Natural killer cell treated with Interleukin-12 subunit alpha and Interleukin-12 subunit beta and Interleukin-15 and Interleukin-18, amount 100 ng/mL, for 72 hours (primary cell): ENCODE data around the gene TNIP1. TPM values are rescaled to one million over a fixed set of nuclear protein-coding genes. Genes with fewer than 3 reads are reported as not detected.

Experiments used
- ATAC-seq, 2 donors: fragments of 150-1000 bp; cut with Tn5 transposase in 1 of 2; sonication (Bioruptor Pico), chemical (Tn5 transposase) in 1 of 2; 2 replicates each; pipeline ENCODE4 v1.10.0; 2021
- DNase-seq: peaks from one replicate; pipeline ENCODE4 v3.0.0; 2022; ENCODE audit warnings: low spot score
- H3K27ac Mint-ChIP-seq, 2 donors: 1 replicate in 1 of 2; 2 replicates in 1 of 2; pipeline ENCODE4 v1.8.0; 2022; ENCODE audit warnings: mixed read lengths in 2 of 2, mild to moderate bottlenecking in 1 of 2, moderate library complexity in 1 of 2
- H3K27me3 Mint-ChIP-seq, 2 donors: 1 replicate in 1 of 2; 2 replicates in 1 of 2; pipeline ENCODE4 v1.8.0; 2022; ENCODE audit warnings: mixed read lengths in 2 of 2
- H3K36me3 Mint-ChIP-seq: one replicate; pipeline ENCODE4 v1.8.0; 2022; ENCODE audit warnings: mixed read lengths
- H3K4me1 Mint-ChIP-seq, 2 donors: 1 replicate in 1 of 2; 2 replicates in 1 of 2; pipeline ENCODE4 v1.8.0; 2022; ENCODE audit warnings: low read depth in 2 of 2, mixed read lengths in 2 of 2, mild to moderate bottlenecking in 1 of 2
- H3K4me3 Mint-ChIP-seq: one replicate; pipeline ENCODE4 v1.8.0; 2022; ENCODE audit warnings: mixed read lengths
- H3K9me3 Mint-ChIP-seq: 2 replicates; pipeline ENCODE4 v1.8.0; 2022; ENCODE audit warnings: mixed read lengths
- total RNA-seq, 2 donors: library from RNA; stranded (reverse); gene quantifications; one replicate each; pipeline ENCODE4 v1.2.3, GENCODE V29; 2022

The TNIP1 gene
- total RNA-seq, 2 donors from 2014 or later = 154 to 260 TPM

DNA sequence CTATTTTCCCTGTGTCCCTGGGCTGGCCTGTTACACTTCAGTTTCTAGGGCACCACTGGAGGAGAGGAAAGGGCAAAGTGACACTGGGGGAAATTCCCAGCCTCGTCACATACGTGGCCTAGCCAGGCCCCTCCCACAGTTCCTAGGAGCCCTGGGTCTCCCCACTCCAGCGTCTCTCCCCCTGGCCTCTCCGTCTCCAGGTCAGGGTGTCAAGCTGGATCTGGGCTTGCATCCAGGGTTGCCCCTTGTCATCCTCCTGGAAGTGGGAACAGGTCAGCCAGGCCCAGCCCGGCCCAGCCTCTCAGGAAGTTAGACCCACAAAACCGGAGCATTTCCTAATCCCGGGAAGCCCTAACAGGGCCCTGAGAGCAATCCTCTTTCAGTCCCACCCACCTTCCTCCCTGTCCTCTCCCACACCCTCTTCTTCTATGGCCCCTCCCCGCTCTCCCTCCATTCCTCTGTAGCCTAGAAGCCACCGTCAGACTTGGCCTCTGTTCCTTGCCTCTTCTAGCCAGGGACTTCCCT, 4.7 kb upstream of the TNIP1 start:
- Mint-ChIP-seq H3K4me1 (peaks cover 45 to 48% of the 10 kb centered on the region in 2 donors), H3K9me3 (no peaks in the 10 kb centered on the region), H3K27ac (peak overlapping the region; percentile 63 to 86), H3K27me3 (no peaks in the 10 kb centered on the region), H3K36me3 (no peaks in the 10 kb centered on the region), H3K4me3 (peak overlapping the region; percentile 90)
- DNase-seq = no peak
- no peak for ATAC-seq

DNA sequence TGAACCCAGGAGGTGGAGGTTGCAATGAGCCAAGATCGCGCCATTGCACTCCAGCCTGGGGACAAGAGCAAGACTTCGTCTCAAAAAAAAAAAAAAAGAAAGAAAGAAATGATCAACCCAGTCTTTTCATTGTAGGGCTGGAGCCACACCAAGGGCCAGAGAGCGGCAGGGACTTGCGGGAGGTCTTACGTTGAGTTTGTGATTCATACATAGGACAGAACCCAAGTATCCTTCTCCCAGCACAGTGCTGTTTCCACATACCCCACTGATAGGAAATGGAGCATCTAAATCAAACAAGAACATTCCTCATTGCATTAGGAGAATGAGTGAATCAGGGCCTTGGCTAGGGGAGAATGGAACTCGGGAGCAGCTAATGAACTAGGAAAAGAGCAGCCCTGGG, 3.5 kb upstream of the TNIP1 start:
- peak overlapping the region; percentile 90 for H3K4me3 Mint-ChIP-seq
- no peaks in the 10 kb centered on the region for H3K9me3 Mint-ChIP-seq
- H3K27me3 Mint-ChIP-seq = no peaks in the 10 kb centered on the region
- ATAC-seq (no peak), DNase-seq (no peak)
- H3K27ac Mint-ChIP-seq = peak overlapping the region in 1 of 2 donors; percentile 86
- H3K4me1 Mint-ChIP-seq = peaks cover 54% of the 10 kb centered on the region in 2 donors
- H3K36me3 Mint-ChIP-seq = no peaks in the 10 kb centered on the region

DNA sequence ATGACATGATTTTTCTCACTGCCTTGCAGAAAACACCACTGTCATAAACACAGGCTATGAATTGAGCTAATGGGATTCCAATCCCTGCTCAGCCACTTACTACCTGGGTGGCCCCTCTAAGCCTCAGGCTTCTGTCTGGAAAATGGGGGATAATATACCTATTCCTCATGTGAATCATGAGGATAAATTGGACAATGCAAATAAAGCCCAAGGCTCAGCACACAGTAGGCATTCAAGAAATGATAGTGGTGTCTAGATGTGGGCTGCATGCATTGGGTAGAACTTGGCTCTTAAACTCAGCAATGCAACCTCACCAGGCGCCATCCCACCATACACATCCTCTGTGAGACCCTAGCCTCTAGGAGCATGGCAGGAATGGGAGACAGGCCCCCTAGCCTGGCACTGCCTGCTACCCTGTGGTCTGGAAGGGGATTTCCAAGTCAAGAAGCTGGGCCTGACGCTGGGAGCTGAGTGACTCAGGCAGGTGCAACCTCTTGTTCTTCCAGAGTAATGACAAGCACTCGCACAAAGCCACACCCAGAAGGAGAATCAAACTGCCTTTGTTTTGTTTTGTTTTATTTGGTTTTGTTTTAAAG, 2.3 kb upstream of the TNIP1 start:
- DNase-seq (no peak), ATAC-seq (no peak)
- H3K9me3 Mint-ChIP-seq = no peaks in the 10 kb centered on the region
- peak overlapping the region; percentile 78 to 86 for H3K27ac Mint-ChIP-seq
- H3K4me3 Mint-ChIP-seq = peak overlapping the region; percentile 90
- H3K27me3 Mint-ChIP-seq = no peaks in the 10 kb centered on the region
- peaks cover 1% of the 10 kb centered on the region for H3K36me3 Mint-ChIP-seq
- H3K4me1 Mint-ChIP-seq = peaks cover 57 to 58% of the 10 kb centered on the region in 2 donors

DNA sequence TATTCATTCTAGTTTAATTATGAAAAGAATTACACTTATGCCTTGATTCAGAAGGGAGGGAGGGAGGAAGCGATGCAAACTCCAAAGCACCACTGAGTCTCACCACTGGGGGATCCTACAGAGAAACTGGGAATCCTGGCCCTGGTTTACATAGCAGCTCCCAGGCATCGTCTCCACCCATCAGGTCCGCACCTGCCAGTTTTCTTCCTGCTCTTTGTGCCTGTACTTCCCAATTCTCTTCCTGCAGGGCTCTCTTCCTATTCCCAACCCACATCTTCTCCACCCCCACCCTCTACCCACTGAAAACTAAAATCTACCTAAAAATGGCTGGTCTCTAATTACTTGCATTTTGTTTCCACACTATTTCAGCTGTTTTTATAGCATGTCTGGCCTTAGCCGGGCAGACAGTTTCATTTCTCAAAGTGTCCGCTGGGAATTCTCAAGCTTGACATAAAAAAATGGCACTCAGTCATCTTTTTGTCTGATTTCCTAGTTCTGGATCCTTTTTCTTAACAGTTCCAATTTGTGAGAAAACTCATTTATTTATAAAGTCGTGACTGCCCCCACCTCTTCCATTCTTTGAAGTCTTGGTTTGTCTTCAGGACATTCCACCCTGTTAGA, 1.6 kb upstream of the TNIP1 start:
- no peak for ATAC-seq
- H3K36me3 Mint-ChIP-seq = peaks cover 7% of the 10 kb centered on the region

DNA sequence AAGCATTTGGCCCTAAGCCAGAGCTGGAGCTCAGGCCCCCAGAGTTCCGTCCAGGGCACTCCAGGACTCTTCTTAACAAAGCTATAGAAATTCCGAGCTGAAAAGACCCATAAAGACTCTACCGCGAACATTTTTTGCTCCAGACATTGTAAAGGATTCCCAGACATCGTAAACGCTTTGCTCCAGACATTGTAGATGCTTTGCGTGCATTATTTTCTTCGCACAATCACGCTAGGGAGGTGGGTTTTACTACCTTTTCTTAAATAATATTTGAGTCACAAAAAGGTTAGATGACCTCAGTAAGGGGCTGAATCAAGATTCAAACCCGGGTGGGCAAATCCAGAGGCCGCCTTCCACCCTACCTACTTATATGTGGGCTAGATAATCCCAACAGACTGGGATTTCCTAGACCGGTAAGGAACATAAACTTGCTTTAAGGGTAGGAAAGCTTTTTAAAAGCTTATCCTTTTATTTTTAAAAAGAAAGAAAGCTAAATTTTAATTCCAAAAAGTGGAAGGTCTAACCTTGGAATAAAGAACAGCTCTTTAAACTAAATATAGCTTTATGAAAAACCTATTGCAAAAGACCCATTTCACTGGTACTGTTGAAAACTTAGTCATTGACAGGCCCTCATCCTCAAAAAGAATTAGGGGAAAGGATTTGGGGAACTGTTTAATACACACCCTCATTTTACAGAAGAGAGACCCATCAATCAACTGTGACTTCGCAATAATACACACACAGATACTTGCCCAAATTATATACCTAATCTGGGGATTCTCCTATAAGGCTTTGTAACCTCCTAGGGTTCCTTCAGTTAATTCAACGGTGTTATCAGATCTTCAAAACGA, 822 bp upstream of the TNIP1 start:
- Mint-ChIP-seq H3K4me1 (peaks cover 66 to 71% of the 10 kb centered on the region in 2 donors), H3K4me3 (peak overlapping the region; percentile 86), H3K27ac (peak overlapping the region; percentile 78 to 86), H3K9me3 (no peaks in the 10 kb centered on the region), H3K27me3 (no peaks in the 10 kb centered on the region), H3K36me3 (peaks cover 12% of the 10 kb centered on the region)
- DNase-seq (no peak), ATAC-seq (no peak)

More for the DNA sequence above, 1.6 kb upstream of the TNIP1 start:
- no peak for DNase-seq
- H3K27ac Mint-ChIP-seq = peak overlapping the region; percentile 78 to 86
- H3K4me1 Mint-ChIP-seq = peaks cover 60 to 66% of the 10 kb centered on the region in 2 donors
- H3K4me3 Mint-ChIP-seq = peak overlapping the region; percentile 86
- no peaks in the 10 kb centered on the region for H3K27me3 Mint-ChIP-seq
- H3K9me3 Mint-ChIP-seq = no peaks in the 10 kb centered on the region

DNA sequence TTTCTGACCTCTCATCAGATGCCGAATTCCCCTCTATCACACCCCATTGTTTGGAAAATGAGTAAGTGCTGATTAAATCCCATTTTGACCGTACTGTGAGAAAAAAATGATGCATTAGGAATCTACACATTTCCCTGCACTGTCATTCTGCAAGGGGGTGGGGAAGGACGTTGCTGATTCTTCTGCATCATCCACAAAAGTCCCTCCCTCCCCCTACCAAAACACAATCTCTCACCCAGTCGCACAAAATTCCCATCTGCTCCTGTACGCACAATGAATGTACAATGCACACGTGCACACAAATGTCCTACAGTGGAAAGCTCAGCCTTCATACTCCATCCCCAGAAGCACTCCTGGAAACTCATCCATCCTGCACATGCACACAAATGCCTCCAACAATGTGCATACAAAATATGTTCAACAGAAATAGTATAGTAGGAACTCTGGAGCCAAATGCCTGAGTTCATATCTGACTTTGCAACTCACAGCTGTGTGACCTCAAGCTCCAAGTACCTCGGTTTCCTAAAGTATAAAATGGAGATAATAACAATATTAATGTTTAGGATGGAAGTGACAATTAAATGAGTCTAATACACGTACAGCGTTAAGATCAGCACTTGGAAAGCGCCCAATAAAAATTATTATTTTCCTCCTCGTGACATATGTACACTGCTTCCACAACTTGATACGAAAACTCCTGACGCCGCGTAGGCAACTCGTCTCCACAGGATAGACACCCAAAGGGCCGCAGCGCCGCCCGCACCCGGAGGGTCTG, 809 bp downstream of the TNIP1 start:
- H3K4me1 Mint-ChIP-seq = peaks cover 67 to 70% of the 10 kb centered on the region in 2 donors
- ATAC-seq (no peak), DNase-seq (no peak)
- H3K4me3 Mint-ChIP-seq = peak overlapping the region; percentile 86
- peak overlapping the region; percentile 78 to 86 for H3K27ac Mint-ChIP-seq
- H3K9me3 Mint-ChIP-seq = no peaks in the 10 kb centered on the region
- H3K36me3 Mint-ChIP-seq = peaks cover 18% of the 10 kb centered on the region
- no peaks in the 10 kb centered on the region for H3K27me3 Mint-ChIP-seq

DNA sequence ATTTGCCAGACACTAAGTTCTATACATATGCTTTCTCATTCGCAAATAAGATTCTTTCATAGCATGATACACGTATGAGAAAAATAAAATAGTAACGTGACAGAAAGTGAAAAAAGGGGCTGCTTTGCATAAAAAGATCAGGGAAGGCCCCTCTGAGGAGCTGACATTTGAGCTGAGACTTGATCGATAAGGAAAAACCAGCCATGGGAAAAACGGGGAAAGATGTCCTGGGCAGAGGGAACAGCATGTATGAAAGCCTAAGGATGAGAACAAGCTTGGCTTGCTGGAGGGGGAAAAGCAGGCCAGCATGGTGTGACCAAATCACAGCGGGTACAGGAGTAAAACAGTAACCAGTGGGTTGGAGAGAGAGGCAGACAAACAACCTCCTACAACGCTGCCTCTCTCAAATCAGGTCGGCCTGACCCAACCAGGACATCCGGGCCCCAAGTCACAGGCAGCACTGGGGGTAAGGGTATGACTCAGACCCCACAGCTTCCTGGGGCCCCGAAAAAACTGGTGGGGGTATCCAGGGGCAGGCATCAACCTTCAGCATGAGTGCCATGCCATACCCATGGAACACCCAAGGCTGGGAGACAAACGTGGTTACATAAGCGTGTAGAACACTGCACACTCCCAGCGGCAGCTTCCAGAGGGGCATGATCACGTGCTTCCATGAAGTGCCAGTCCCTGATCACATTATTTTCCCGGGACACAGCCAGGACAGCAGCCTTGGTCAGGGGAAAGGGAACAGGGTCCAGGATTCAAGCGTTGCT, 2.2 kb downstream of the TNIP1 start:
- peaks cover 61 to 69% of the 10 kb centered on the region in 2 donors for H3K4me1 Mint-ChIP-seq
- peaks cover 18% of the 10 kb centered on the region for H3K36me3 Mint-ChIP-seq

DNA sequence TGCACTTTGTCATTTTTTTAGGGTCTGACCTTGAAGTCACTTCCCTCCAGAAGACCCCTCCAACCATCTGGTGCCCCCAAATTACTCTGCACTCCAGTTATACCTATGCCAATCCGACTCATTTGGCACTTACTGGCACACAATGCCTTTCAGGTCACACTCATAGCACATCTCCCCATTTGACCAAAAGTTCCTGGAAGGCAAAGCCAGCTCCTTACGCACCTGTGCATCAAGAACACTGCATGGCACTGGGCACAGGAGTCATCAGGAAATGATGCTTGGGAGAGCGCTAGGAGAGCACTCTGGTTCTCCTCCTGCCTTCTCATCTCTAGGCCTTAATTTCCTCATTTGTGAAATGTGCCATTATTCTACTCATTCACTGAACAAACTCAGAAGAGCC, 2.9 kb downstream of the TNIP1 start:
- no peaks in the 10 kb centered on the region for H3K27me3 Mint-ChIP-seq
- DNase-seq (no peak), ATAC-seq (no peak)
- peak overlapping the region; percentile 78 to 86 for H3K27ac Mint-ChIP-seq
- H3K4me3 Mint-ChIP-seq = peak overlapping the region; percentile 86
- H3K36me3 Mint-ChIP-seq = peaks cover 18% of the 10 kb centered on the region
- H3K4me1 Mint-ChIP-seq = peaks cover 57 to 63% of the 10 kb centered on the region in 2 donors
- no peaks in the 10 kb centered on the region for H3K9me3 Mint-ChIP-seq

More for the DNA sequence above, 2.2 kb downstream of the TNIP1 start:
- H3K27me3 Mint-ChIP-seq = no peaks in the 10 kb centered on the region
- ATAC-seq (peak; percentile 46 to 74), DNase-seq (peak; percentile 79)
- H3K9me3 Mint-ChIP-seq = no peaks in the 10 kb centered on the region
- peak overlapping the region; percentile 86 for H3K4me3 Mint-ChIP-seq
- H3K27ac Mint-ChIP-seq = peak overlapping the region; percentile 78 to 86

DNA sequence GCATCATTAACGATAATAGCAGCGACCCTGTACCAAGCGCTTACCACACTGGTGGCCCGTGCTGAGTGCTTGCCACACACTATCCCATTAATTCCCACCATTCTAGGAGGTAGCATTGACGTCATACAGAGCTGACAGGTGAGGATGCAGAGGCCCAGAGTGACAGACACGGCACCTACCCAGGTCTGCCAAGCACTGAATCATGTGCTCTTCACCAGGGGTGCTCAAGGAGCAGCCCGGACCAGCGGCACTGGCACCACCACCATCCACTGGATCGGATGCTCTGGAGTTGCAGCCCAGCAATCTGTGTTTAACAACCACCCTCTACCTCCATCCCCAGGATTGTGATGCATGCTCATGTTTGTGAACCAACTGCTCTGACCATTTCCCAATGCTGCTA, 3.4 kb downstream of the TNIP1 start:
- Mint-ChIP-seq H3K4me1 (peaks cover 53 to 62% of the 10 kb centered on the region in 2 donors), H3K4me3 (peak overlapping the region; percentile 86), H3K27me3 (no peaks in the 10 kb centered on the region), H3K36me3 (peaks cover 18% of the 10 kb centered on the region), H3K9me3 (no peaks in the 10 kb centered on the region), H3K27ac (peak overlapping the region; percentile 78 to 86)
- DNase-seq = no peak
- ATAC-seq = no peak

DNA sequence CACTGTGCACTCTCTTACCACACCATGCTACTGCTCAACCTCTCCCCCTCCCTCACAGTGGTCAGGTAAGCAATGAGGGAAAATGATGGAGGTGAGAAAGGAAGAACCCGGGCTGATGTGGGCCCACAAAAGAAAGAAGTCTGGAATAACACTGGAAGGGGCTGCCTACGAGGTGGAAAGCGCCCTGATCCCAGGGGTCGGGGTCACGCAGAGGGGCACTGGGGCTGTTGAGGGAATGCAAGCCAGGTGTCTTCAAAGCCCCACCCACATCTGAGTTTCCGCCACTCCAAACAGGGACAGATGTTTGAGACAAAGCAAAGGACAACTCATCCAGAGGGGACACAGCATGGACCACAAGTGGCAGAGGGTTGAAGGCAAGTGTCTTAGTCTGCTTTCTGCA, 4.2 kb downstream of the TNIP1 start:
- Mint-ChIP-seq H3K4me1 (peaks cover 58 to 64% of the 10 kb centered on the region in 2 donors), H3K27ac (peak overlapping the region; percentile 71 to 78), H3K27me3 (no peaks in the 10 kb centered on the region), H3K4me3 (peak overlapping the region; percentile 86), H3K36me3 (peaks cover 18% of the 10 kb centered on the region), H3K9me3 (no peaks in the 10 kb centered on the region)
- ATAC-seq (no peak), DNase-seq (no peak)

DNA sequence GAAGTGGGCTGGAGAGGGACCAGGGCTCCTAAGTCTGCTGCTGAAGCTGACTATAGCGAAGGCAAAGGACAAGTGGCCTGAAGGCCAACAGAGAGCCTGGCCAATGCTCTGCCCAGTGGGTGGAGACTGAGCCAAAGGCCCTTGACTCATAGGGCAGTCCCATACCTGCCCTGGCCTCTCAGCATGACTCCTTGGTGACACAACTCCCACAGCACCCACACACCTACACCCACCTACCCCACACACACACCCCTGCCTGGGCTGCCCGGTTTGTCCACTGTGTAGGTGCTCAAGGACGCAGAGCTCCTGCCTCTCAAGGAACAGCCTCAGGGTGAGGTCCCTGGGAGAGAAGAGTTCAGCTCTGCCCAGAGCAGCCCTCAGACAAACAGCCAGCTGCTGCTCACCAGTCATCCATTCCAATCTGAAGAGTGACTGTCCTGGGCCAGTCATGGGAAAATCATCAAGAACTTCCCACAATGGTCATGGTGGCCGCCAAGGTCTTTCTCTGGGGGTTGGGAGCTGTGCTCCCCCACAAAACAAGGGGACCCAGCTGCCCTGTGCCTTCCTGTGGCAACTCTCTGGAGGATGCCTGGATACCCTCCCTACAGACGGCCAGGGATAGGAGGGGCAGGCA, 5.0 kb downstream of the TNIP1 start:
- peaks cover 18% of the 10 kb centered on the region for H3K36me3 Mint-ChIP-seq
- ATAC-seq (no peak), DNase-seq (no peak)
- peak overlapping the region; percentile 71 to 78 for H3K27ac Mint-ChIP-seq
- no peaks in the 10 kb centered on the region for H3K27me3 Mint-ChIP-seq
- peak overlapping the region; percentile 86 for H3K4me3 Mint-ChIP-seq
- no peaks in the 10 kb centered on the region for H3K9me3 Mint-ChIP-seq
- peaks cover 61 to 67% of the 10 kb centered on the region in 2 donors for H3K4me1 Mint-ChIP-seq

DNA sequence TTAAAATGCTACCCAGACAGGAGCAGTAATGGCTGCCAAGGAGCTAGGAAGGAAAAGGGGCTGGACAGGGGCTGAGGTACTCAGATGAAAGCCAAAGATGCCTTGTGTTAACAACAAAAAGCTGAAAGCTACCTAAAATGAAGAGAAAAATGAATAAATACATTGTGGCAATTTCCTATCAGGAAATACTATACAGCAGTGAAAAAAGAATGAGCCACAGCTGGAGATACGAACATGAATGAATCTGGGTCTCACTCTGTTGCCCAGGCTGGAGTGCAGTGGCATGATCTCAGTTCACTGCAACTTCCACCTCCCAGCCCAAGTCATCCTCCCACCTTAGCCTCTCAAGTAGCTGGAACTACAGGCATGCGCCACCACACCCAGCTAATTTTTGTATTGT, 6.3 kb downstream of the TNIP1 start:
- no peak overlapping the region for H3K4me3 Mint-ChIP-seq
- ATAC-seq = no peak
- H3K4me1 Mint-ChIP-seq = peaks cover 64 to 67% of the 10 kb centered on the region in 2 donors
- H3K9me3 Mint-ChIP-seq = no peaks in the 10 kb centered on the region
- H3K27ac Mint-ChIP-seq = peak overlapping the region; percentile 35 to 74
- no peaks in the 10 kb centered on the region for H3K27me3 Mint-ChIP-seq
- no peak for DNase-seq
- peaks cover 18% of the 10 kb centered on the region for H3K36me3 Mint-ChIP-seq
